ENCODE measurements around the gene TEAD3.

The TEAD3 gene

DNA sequence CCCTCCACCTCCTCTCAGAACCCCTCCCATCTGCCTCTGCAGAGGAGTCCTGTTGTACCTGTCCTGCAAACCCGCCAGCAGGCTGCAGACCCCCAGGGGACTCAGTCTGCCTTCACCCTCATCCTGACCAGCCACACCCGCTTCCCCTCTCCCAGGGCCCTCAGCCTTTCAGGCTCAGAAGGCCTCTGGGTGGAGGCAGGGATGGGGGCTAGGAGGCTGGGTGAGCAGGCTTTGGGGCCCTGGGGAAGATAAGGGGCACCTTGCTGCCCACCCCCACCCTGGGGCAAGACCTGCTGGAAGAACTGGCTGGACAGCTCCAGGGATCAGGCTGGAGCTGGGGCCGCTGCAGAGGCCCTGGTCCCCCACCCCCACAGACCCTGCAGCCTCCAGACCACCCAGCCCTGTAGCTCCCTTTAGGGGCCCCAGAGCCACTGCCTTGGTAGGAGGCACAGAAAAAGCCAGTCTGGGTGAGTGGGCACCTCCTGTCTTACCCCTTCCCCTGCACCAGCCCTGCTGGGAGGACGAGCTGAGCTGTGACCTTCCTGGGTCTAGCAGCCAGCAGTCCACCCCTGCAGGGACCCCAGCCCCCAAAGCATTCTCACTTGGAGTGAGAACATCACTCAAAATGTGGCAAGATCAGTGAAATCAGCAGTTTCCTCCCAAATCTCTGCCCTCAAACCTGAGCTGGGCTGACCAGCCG lies 5.2 kb downstream of the TEAD3 start:
- no peak for DNase-seq

DNA sequence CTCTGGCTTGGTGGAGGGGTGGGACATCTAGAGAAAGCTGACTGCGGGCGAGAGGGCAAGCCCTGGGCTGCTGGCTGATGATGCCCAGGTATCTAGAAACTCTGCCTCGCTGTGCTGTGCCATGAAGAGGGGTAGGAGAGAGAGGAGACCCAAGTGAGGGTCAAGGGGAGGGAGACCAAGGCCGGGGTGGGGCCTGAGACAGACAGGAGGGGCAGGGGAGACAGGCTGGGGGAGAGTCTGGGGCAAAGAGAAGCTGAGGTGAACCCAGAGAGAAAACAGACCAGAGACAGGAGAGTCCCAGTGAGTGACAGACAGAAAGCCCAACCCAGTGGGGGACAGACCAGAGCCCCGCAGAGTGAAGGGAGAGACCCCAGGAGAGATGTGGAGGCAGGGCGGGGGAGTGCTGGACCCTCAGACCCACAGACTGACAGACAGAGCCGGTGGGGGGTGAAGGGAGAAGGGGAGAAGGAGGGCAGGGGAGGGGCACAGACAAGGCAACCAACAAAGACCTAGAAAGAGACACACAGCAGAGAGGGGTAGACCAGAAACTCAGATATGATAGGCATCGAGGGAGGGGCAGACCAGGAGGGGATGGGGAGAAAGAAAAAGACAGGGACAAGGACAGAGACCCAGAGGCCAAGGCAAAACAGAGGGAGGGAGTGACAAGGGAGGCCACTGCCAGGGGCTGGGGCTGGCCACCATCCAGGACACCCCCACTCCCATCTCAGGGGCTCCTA lies 5.9 kb downstream of the TEAD3 start:
- DNase-seq = no peak

DNA sequence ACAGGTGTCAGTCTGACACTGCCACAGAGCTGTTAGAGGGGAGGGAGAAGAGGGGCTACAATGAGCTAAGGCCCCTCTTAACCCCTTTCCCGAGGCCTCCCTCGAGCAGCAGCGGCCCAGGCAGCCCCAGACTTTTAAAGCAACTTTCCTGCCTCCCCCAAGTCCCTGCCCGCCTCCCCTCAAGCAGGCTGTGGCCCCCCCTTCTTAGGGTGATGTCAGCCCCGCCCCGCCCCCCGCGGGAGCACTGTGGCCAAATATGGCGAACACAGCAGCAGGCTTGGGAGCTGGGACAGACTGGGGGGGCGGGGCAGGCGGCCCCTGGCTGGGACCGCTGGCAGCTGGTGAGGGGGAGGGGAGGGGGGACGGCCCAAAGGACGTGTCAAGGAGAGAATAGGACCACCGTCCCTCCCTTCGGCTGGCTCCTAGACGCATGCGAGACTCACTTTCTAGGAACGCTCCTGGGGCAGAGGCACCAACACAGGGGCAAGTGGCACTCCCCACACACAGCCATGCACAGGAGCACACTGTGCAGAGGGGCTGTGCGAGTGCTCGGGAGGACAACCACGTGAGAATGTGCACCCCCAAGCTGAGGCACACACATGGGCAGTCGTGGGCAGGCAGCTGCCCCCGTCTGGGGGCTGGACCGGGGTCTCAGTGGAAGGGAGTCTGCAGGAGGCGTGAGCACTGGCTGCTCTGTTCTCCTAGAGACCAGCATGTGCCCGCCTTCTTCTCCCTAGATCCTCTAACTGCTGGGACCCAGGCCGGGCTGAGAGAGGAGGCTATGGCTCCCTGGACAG lies 6.7 kb downstream of the TEAD3 start:
- no peak for DNase-seq

DNA sequence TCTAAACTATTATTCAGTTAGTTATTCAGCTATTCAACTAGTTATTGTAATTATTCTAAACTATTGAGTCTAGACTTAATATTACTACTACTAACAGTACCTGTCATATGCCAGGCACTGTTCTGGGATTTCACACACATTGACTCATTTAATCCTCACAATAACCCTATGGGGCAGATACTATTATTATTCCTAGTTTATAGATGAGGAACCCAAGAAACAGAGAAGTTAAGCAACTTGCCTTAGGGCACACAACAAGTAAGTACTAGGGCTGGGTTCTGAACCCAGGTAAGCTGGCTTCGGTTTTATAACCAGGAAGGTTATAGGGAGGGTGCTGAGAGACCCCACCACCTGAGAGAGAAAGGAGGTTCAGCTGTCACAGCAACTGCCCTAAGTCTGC lies 7.8 kb downstream of the TEAD3 start:
- DNase-seq = no peak

DNA sequence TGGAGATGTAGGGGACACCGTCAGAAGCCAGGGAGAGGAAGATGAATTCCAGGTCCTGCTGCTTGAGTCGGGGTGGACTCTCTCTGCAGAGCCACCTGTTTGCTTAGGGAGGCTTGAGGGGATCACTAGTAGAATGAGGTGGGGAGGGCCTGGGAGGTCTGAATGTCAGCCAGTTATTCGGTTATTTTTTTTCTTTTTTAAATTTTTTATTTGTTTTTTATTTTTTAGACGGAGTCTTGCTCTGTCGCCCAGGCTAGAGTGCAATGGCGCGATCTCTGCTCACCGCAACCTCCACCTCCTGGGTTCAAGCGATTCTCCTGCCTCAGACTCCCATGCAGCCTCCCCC lies 8.4 kb downstream of the TEAD3 start:
- DNase-seq = no peak

DNA sequence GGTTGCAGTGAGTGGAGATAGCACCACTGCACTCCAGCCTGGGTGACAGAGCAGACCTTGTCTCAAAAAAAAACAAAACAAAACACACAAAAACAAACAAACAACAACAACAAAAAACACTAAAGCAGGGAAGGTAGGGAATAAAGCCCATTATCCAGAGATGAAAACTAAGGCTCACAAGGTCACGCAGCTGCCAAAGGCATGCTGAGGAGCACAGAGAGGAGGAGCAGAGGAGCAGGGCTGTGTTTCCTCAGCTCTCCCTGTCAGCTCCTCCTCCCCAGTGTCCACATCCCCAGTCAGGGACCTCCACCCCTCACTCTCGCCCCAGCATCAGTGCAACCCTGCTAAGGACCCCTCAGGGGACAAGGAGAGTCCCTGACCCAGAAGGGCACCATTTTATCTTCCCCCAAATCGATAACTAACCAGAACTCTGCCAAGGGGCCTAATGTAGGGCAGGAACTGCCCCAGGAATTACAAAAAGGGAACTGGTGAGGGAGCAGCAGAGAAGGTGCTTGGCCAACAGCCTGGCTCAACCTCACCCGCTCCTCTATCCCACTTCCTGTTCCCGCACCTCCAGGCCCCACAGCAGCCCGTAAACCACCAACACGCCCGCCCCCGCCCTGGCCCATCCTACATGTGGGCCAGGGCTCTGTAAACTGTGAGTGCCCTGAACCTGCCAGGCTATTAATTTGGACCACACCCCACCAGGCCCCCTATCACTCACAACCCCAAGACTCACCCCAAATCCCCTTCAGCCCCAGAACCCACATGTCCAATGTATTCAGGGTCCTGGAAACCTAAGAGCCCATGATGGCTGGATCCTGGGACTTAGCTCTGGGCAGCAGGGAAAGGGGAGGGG lies 9.0 kb downstream of the TEAD3 start:
- no peak for DNase-seq

DNA sequence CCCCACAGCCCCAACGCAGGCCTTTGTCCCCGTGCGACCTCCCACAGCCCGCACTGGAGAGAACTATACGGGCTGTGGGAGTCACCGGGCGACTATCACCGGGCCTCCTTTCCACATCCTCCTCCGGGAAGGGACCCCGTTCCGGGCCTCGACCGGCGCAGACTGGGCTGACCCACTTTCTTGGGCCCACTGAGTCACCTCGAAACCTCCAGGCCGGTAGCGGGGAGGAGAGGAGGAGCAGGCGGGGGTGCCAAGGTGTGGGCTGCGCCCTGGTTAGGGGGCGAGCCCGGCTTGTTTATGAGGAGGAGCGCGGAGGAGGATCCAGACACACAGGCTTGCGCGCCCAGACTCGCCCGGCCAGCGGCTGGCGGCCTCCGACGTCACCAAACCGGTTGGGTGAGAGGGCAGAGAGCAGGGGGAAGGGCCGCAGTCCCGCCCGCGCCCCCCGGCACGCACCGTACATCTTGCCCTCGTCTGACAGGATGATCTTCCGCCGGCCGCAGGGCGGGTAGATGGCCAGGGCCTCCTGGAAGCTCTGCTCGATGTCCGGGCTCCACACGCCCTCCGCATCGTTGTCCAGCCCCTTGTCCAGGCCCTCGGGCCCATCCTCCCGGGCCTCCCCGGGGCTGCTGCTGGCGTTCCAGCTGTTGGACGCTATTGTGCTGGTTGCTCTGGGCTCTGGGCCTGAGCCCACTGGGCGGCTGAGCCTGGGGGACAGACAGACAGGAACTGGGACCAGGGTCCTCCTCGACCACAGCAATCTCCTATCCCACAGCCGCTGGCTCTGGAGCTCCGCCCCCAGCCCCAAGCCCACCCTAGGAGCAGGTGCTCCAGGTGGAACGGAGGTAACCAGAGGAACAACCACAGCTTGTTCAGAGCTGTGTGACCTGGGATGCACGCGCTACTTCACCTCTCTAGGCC lies 10.6 kb downstream of the TEAD3 start:
- no peak for DNase-seq

DNA sequence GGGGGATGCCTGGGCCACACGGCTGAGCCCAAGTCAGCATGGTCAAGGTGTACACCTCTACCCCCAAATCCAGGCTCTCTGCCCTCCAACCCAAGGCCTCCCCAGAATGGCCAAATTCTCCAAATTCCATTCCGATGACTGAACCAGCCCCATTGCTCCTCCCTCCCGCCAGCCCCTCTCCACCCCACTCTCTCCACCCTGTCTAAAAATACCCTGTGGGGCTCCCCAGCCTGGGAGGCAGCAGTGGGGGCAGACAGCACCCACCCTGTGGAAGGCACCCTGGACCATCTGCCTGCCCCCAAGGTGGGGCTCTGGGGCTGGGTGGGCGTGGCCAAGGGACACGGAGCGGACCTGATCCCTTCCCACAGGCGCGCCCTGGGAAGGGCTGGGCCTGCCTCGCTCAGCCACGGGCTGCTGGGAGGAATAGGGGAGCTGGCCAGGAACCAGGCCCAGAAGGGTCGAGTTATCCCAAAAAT lies 11.4 kb downstream of the TEAD3 start:
- DNase-seq = no peak

DNA sequence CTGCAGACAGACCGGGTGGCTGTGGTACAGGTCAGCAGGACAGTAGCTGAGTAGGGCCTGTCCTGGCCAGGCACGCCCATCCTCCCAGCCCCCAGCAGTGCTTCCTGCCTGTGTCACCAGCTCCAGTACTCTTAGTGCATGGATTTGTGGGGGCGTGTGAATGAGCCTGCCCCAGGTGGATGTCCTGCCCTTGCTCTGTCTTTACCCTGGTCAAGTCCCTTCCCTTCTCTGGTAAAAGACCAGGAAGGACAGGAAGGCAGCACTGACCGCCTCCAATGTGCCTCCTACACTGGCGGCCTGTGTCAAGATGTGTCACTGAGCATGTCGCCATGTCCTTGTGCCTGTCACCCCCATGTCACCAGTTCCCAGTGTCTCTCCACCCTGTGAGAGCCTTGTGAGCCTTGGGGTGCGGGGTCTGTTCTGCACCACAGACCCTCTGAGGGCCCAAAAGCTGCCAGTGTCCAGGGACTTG lies 11.9 kb downstream of the TEAD3 start:
- no peak for DNase-seq

DNA sequence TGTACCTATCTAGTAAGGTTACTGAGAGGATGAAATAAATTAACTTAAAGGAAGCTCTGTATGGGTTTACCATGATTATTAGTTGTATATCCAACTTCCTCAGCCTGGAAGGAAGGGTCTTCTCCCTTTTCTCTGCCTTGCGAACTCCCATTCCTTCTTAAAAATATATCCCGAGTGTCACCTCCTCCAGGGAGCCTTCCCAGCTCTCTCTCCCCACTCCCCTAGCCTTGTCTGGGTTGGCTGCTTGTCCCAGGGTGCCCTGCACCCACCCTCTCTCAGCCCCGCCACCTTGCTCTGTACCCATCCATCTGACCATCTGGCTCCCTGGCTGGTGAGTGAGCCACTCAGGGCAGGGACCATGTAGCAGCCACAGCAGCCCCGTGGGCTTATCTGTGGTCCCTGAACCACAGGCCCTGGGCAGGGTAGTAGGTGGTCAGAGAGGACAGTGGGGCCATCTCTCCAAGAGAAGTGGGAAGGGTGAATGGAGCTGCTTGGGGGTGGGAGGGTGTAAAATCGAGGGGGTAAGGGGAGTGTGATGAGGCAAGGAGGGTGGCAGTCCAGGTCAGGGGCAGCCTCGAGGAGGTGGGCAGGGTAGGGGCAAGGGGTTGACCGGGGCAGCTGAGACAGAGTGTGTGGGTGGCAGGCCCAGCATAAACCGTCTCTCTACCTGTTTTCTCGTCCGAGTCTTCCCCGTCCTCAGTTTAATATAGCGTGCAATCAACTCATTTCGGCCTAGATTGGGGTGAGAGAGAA lies 12.8 kb downstream of the TEAD3 start:
- no peak for DNase-seq

DNA sequence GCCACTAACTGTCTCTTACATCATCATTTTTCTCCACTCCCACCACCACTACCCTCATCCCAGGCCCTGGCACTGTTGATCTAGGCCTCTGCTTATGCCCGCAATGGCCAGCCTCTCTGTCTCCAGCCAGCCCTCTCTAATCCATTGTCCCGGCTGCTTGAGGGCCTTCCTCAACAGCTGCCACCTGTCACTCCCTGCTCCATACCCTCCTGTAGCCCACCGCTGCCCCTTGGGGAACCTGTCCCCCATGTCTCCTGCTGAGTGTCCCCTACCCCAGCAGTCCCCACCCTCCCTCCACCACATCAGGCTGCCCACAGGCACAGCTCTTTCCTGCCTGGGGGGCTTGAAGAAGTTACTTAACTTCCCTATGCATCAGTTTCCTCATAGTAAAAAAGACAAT lies 13.4 kb downstream of the TEAD3 start:
- DNase-seq = no peak

DNA sequence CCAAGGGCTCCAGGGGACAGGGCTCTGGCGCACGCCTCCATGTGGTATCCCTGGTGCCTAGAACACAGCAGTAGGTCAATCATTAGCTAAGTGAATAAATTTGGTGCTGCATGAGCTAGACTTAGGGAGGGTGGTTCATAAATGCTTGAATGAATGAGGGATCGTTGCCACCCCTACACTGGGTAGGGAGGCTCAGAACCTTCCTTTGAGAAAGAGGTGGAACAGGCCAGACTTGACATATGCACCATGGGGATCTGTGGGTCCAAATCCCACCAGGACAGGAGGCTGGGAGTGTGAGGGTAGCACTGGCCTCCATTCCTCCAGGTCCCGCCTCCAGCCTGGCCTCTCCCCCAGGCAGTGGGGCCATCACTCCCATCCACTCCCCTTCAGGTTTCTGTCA lies 13.8 kb downstream of the TEAD3 start:
- no peak for DNase-seq

DNA sequence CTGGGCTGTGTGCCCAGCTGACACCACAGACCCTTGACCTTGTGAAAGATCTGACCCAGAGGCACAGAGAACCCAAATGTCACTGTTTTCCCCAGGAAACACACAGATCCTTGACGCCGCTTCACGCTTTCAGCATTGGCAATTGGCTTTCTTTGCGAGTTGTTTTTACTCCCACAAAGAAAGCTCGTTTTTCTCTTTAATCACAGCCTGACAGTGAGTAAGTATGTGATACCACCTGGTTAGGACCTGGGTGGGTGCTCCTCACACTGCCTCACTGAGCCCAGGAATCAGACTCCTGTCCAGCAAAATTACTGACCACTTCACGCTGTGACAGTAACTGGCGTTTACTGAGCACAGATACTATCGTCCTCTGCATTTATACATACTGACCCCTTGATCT lies 15.7 kb downstream of the TEAD3 start:
- no peak for DNase-seq

DNA sequence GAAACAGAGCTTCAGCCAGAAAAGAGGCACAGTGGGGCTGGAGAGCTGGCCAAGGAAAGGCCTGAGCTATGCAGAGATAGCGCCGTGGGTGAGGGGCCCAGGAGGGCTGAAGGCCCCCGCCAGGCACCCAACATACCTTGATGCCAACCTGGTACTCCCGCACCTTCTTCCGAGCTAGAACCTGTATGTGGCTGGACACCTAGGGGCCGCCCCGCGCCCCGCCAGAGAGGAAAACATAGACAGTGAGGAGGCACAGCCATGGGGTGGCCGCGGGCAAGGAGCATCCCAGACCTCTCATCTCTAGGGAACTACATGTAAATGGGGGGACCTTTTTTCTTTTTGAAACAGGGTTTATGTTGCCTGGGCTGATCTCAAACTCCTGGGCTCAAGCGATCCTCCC lies 16.7 kb downstream of the TEAD3 start:
- no peak for DNase-seq

DNA sequence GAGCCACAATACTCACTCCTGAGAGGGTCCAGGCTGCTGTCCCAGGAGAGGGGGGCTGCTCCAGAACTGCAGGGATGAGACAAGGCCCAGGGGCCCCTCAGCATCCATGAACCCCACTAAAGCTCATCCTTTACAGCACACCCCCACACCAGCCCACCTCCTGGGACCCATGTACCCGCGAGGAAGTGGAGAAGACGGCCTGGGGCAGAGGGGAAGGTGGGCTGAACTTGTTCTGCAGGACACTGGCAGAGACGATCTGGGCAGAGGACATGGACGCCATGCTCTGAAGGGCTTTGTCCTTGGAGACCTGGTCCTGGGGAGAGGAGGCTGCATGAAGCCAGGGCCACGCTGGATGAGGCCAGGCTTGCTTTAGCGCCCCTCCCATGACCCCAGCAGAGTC lies 18.6 kb downstream of the TEAD3 start:
- DNase-seq = no peak

DNA sequence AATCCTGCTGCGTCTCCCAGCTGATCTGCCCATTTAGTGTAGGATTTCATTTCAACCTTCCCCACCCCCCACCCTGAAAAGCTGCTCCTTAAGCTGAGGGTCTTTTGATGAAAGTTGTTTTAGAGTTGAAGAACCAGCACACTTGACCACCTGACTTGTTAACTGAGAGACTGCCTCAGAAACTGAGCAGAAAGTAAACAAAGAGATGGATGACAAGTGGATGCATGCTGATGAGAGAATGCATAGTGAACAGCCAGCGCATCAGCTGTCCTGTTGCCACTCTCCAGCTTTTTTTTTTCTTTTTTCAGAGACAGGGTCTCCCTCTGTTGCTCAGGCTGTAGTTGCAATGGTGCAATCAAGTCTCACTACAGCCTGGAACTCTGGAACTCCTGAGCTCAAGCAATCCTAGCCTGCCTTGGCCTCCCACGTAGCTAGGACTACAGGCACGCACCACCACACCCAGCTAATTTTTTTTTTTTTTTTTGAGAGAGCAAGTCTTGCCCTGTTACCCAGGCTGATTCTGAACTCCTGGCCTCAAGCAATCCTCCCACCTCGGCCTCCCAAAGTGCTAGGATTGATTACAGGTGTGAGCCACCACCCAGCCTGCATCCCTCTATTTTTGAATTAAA lies 19.2 kb downstream of the TEAD3 start:
- no peak for DNase-seq

DNA sequence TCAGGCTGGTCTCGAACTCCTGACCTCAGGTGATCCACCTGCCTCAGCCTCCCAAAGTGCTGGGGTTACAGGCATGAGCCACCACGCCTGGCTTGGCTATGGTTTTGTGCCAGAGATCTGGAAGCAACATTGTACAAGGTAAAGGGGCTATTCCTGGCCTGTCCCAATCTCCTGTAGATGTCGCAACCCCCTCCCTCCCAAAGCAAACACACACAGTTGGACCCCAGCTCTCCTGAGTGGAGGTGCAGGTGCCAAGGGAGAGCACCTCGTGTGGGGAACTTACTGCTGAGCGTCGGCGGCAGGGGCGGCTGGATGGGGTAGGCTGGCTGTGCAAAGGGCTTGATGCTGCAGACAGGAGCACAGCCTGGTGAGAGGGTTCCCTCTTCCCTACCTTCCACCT lies 19.9 kb downstream of the TEAD3 start:
- no peak for DNase-seq

DNA sequence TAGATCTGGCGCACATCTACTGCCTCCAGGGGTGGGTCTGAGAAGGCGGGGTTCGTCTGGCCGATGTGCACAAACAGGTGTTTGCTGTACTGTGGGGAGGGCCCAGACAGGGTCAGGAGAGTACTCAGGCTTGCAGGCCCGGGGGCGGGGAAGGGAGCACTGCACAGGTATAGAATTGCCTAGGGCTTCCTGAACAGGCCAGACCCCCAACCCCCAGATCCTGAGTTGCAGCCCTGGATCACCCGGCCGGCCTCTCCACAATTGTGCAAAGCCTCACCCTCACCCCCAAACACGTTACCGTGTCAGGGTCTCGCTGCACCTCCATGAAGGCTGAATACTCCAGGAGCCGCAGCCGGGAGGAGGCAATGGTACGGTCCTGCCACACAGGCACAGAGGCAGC lies 20.9 kb downstream of the TEAD3 start:
- no peak for DNase-seq

DNA sequence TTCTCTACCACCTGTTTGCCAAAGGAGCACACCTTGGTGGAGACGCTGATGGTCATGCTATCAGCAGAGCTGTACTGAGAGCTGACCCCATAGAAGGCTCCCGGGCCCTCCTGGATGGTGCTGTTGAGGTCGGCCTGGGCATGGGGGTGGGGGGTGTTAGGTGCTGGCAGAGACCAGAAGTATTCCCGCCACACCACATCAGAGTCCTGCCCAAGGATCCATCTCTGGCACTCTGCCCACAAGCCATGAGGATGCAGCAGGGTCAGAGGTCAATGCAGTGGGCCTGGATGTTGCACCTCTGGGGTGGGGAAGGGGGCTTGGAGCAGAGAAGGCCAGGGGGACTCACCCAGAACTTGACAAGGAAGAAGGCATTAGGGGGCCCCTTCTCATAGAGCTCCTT lies 21.3 kb downstream of the TEAD3 start:
- no peak for DNase-seq

DNA sequence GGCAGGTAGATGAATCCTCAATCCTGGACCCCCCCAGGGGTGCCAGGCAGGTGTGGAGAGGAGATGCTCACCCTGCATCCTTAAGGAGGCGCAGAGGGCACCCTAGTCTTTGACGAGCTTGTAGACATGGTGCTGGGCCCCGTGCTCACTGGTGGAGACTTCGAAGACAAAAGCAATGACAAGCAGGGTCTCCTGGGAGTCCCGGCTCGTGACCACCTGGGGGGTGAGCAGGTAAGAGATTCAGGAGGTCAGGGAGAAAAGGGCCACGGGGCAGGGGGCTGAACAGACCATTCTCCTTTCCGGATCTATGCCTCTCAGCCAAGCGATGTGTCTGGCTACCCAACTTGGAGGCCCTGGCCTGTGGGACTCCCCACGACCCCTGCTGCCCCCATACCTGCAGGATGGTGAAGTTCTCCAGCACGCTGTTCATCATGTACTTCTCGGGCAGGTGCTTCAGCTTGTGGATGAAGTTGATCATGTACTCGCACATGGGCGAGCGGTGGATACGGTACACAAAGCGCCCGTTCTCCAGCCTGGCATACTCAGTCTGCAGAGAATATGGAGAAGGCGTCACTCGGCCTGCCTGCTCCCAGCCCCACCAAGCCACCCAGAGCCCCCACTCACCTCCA lies 21.8 kb downstream of the TEAD3 start:
- DNase-seq = no peak
